Keratinocyte (primary cell): ENCODE measurements around the gene ZNF12.
"Not testable (repeated sequence)": the region's sequence is repeated elsewhere in the genome, so short reads cannot be mapped to it uniquely, and the experiment has no call there.

ENCODE experiments used
- EZH2 ChIP-seq: IDR thresholded peaks from one replicate; pipeline ENCODE4 v1.6.1; 2012; ENCODE audit warnings: inconsistent platforms, mild to moderate bottlenecking, low read length, moderate library complexity
- TF ChIP-seq, protein P1 (sequence below), 3 experiments: IDR thresholded peaks in 1 of 3; conservative IDR thresholded peaks in 1 of 3; optimal IDR thresholded peaks in 1 of 3; 2 replicates in 2 of 3; 3 replicates in 1 of 3; pipeline versions ENCODE3 to v1.5.1; 2011; ENCODE audit warnings: low read length in 3 of 3, mild to moderate bottlenecking in 3 of 3, moderate library complexity in 2 of 3, control low read depth in 1 of 3, inconsistent platforms in 1 of 3; ENCODE audit not compliant: insufficient read depth in 2 of 3; ENCODE audit errors: extremely low read depth in 1 of 3

DNA sequence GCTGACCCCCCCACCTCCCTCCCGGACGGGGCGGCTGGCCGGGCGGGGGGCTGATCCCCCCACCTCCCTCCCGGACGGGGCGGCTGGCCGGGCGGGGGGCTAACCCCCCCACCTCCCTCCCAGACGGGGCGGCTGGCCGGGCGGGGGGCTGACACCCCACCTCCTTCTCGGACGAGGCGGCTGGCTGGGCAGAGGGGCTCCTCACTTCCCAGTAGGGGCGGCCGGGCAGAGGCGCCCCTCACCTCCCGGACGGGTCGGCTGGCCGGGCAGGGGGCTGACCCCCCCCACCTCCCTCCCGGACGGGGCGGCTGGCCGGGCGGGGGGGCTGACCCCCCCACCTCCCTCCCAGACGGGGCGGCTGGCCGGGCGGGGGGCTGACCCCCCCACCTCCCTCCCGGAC, 35.9 kb downstream of the ZNF12 start:
- TF ChIP-seq EZH2, result not testable (repeated sequence)
- TF ChIP-seq, protein P1, sequence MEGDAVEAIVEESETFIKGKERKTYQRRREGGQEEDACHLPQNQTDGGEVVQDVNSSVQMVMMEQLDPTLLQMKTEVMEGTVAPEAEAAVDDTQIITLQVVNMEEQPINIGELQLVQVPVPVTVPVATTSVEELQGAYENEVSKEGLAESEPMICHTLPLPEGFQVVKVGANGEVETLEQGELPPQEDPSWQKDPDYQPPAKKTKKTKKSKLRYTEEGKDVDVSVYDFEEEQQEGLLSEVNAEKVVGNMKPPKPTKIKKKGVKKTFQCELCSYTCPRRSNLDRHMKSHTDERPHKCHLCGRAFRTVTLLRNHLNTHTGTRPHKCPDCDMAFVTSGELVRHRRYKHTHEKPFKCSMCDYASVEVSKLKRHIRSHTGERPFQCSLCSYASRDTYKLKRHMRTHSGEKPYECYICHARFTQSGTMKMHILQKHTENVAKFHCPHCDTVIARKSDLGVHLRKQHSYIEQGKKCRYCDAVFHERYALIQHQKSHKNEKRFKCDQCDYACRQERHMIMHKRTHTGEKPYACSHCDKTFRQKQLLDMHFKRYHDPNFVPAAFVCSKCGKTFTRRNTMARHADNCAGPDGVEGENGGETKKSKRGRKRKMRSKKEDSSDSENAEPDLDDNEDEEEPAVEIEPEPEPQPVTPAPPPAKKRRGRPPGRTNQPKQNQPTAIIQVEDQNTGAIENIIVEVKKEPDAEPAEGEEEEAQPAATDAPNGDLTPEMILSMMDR (optimal IDR thresholded peaks at IDR 0.05 in 1 of 3, IDR thresholded peaks at IDR 0.05 in 1 of 3, conservative IDR thresholded peaks at IDR 0.05 in 1 of 3; ENCODE audit: extremely low read depth in 1 of 3, insufficient read depth in 2 of 3, low read length in 3 of 3), result not testable (repeated sequence)
